Right atrium auricular region (tissue), 2 donors: ENCODE results near the gene FBXO28. TPM values are rescaled to one million over a fixed set of nuclear protein-coding genes. Genes with fewer than 3 reads are reported as not detected.

Experiments used
- DNase-seq: peaks from one replicate; pipeline ENCODE4 v3.0.0-alpha.2; 2019; ENCODE audit warnings: low spot score
- H3K27ac ChIP-seq, 2 donors: fragments of 200-600 bp; sonication (generic); 1 replicate in 1 of 2; 2 replicates in 1 of 2; pipeline ENCODE4 v1.5.1; 2016 to 2019
- H3K27me3 ChIP-seq, 2 donors: fragments of 200-600 bp; sonication (generic); one replicate each; pipeline versions ENCODE4 v1.5.1 to v1.6.0; 2017 to 2019
- H3K36me3 ChIP-seq: fragments of 200-600 bp; sonication (generic); one replicate; pipeline ENCODE4 v1.5.1; 2016
- H3K4me1 ChIP-seq, 2 donors: fragments of 200-600 bp; sonication (generic); one replicate each; pipeline versions ENCODE4 v1.5.1 to v1.6.0; 2017 to 2019
- H3K4me3 ChIP-seq, 2 donors: fragments of 200-600 bp; sonication (generic); 1 replicate in 1 of 2; 2 replicates in 1 of 2; pipeline ENCODE4 v1.5.1; 2017 to 2019; ENCODE audit warnings: mild to moderate bottlenecking in 1 of 2, moderate library complexity in 1 of 2
- H3K9me3 ChIP-seq, 2 donors: fragments of 200-600 bp; sonication (generic); one replicate each; pipeline ENCODE4 v1.5.1; 2019
- total RNA-seq, 2 donors: library from RNA; depleted of rRNA; stranded (reverse); fragments of >200 nt; gene quantifications; one replicate each; pipeline ENCODE4 v1.1.0, GENCODE V29; 2016
- TF ChIP-seq, protein P1 (sequence below), 2 donors: fragments of 200-600 bp; sonication (generic); IDR thresholded peaks; one replicate each; pipeline ENCODE4 v1.5.1; 2019; ENCODE audit warnings: antibody characterized with exemption in 2 of 2

Gene FBXO28
- total RNA-seq, 2 donors from 2014 or later, result 15.4 to 17.9 TPM

GRCh38 chr1:224081604-224082003 lies 32.3 kb upstream of the FBXO28 start:
- H3K4me1 ChIP-seq, result no peaks in the 10 kb centered on the region
- TF ChIP-seq, protein P1, sequence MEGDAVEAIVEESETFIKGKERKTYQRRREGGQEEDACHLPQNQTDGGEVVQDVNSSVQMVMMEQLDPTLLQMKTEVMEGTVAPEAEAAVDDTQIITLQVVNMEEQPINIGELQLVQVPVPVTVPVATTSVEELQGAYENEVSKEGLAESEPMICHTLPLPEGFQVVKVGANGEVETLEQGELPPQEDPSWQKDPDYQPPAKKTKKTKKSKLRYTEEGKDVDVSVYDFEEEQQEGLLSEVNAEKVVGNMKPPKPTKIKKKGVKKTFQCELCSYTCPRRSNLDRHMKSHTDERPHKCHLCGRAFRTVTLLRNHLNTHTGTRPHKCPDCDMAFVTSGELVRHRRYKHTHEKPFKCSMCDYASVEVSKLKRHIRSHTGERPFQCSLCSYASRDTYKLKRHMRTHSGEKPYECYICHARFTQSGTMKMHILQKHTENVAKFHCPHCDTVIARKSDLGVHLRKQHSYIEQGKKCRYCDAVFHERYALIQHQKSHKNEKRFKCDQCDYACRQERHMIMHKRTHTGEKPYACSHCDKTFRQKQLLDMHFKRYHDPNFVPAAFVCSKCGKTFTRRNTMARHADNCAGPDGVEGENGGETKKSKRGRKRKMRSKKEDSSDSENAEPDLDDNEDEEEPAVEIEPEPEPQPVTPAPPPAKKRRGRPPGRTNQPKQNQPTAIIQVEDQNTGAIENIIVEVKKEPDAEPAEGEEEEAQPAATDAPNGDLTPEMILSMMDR (IDR thresholded peaks at IDR 0.05), result no peak
- no peak for DNase-seq
- H3K4me3 ChIP-seq, result no peak overlapping the region
- no peaks in the 10 kb centered on the region for H3K36me3 ChIP-seq
- no peak overlapping the region for H3K27ac ChIP-seq
- H3K9me3 ChIP-seq, result no peaks in the 10 kb centered on the region
- H3K27me3 ChIP-seq, result no peaks in the 10 kb centered on the region

DNA sequence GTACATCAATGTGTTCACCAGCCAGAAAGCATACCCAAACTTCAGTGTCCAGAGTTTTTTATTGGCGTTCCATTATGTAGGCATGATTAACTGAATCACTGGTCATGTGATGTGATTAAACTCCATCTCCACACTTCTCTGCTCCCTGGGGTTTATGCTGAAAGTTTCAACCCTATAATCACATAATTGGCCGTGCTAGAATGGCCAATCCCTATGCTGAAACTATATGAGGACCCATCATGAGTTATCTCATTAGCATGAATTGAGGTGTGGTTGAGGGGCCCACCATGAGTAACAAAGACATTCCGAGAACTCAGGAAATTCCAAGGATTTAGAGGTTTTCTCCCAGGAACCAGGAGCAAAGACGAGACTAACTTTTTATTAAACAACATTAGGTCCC lies 31.8 kb upstream of the FBXO28 start:
- Histone ChIP-seq H3K27ac (no peak overlapping the region), H3K27me3 (no peaks in the 10 kb centered on the region), H3K9me3 (no peaks in the 10 kb centered on the region), H3K4me3 (no peak overlapping the region), H3K4me1 (no peaks in the 10 kb centered on the region), H3K36me3 (no peaks in the 10 kb centered on the region)
- no peak for DNase-seq
- TF ChIP-seq, protein P1 (IDR thresholded peaks at IDR 0.05), result no peak

GRCh38 chr1:224084867-224085266 lies 29.0 kb upstream of the FBXO28 start:
- TF ChIP-seq, protein P1 (IDR thresholded peaks at IDR 0.05), result no peak
- H3K4me3 ChIP-seq, result no peak overlapping the region
- no peaks in the 10 kb centered on the region for H3K36me3 ChIP-seq
- no peak overlapping the region for H3K27ac ChIP-seq
- H3K27me3 ChIP-seq, result no peaks in the 10 kb centered on the region
- H3K4me1 ChIP-seq, result no peaks in the 10 kb centered on the region
- DNase-seq, result no peak
- H3K9me3 ChIP-seq, result no peaks in the 10 kb centered on the region

GRCh38 chr1:224085421-224086108 lies 28.3 kb upstream of the FBXO28 start:
- Histone ChIP-seq H3K9me3 (no peaks in the 10 kb centered on the region), H3K4me1 (no peaks in the 10 kb centered on the region), H3K36me3 (no peaks in the 10 kb centered on the region), H3K27me3 (no peaks in the 10 kb centered on the region), H3K4me3 (no peak overlapping the region), H3K27ac (no peak overlapping the region)
- TF ChIP-seq, protein P1 (IDR thresholded peaks at IDR 0.05), result no peak
- no peak for DNase-seq

DNA sequence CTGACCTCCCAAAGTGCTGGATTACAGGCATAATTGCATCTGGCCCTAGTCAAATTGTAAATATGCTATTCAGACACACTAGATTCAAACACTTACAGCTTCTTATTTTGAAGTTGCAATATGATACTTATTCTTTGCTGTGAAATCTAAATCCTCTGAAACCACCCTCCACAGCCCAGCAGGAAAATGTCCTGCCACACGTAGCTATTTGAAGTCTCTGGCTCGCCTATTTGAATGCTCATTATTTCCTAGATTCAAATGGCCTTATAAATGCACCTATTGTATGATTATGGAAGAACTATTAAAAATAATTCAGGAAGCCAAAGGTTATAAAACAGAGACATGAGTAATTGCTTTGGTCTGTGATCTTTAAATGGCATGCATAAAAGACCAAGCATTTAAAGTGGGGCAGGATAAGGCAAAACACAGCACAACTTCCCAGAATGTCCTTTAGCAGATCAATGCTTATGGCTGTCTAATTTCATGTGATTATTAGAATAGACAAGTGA lies 26.6 kb upstream of the FBXO28 start:
- no peak for DNase-seq
- Histone ChIP-seq H3K4me1 (no peaks in the 10 kb centered on the region), H3K36me3 (no peaks in the 10 kb centered on the region), H3K4me3 (no peak overlapping the region), H3K9me3 (no peaks in the 10 kb centered on the region), H3K27ac (no peak overlapping the region), H3K27me3 (no peaks in the 10 kb centered on the region)
- TF ChIP-seq, protein P1 (IDR thresholded peaks at IDR 0.05), result no peak

GRCh38 chr1:224089583-224089982 lies 24.3 kb upstream of the FBXO28 start:
- TF ChIP-seq, protein P1 (IDR thresholded peaks at IDR 0.05), result no peak
- DNase-seq, result no peak
- Histone ChIP-seq H3K4me3 (no peak overlapping the region), H3K9me3 (no peaks in the 10 kb centered on the region), H3K4me1 (no peaks in the 10 kb centered on the region), H3K27ac (no peak overlapping the region), H3K27me3 (no peaks in the 10 kb centered on the region), H3K36me3 (no peaks in the 10 kb centered on the region)
